CD4-positive, alpha-beta T cell treated with Interleukin-10 for 1 hour (primary cell): ENCODE data around the gene ATP6V0E1.
"Not testable (repeated sequence)": the region's sequence is repeated elsewhere in the genome, so short reads cannot be mapped to it uniquely, and the experiment has no call there.

Experiments
- DNase-seq: peaks from one replicate; pipeline ENCODE4 v3.0.0-alpha.2; 2020

Gene ATP6V0E1

DNA sequence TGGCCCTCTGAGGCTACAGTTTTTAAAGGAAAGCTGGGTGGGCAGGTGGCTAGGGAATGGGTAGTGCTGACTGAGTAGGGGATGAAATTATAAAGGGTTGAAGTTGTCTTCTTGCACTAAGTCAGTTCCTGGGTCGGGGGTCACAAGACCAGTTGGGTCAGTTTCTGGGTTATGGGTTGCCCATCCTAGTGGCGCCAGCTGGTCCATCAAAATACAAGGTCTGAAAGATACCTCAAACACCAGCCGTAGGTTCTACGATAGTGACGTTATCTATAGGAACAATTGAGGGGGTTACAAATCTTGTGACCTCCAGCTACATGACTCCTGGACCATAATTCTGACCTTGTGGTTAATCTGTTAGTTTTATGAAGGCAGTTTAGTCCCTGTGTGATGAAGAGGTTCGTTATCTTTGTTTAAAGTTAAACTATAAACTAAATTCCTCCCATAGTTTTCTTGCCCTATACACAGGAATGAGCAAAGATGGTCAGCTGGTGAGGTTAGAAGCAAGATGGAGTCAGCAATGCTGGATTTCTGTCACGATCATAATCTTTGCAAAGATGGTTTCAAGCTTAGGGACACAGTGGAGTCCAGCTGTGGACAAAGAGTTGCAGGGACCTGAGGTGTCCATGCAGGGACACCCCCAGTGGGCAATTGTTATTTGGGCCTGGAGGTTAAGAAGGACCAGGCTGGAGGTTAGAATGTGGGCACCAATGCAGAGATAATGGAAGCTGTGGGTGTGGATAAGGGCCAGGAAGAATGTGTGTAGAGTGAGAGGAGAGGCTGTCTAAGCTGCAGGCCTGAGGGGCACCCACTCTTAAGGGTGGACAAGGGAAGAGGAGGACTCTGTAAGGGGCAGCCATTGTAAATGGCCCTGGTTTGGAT is 58.6 kb downstream of the ATP6V0E1 start:
- no peak for DNase-seq

DNA sequence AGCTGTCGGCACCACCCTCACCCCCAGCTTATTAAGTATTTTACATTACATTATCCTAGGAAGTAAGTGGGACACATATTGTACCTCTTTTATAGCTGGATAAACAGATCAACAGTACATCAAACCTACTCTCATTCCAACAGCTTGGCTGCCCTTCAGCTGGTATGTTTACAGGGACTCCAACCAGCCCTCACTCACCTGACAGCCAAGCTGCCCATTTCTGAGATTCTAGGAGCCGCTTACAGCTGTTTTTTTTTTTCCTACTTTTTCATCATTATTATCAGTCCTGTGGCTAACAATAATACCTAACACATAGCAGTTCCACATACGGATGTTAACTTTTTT is 59.2 kb downstream of the ATP6V0E1 start:
- no peak for DNase-seq

GRCh38 chr5:173045474-173045873 is 61.9 kb downstream of the ATP6V0E1 start:
- DNase-seq, result no peak

GRCh38 chr5:173047096-173047837 is 63.7 kb downstream of the ATP6V0E1 start:
- not testable (repeated sequence) for DNase-seq

GRCh38 chr5:173047838-173048105 is 64.2 kb downstream of the ATP6V0E1 start:
- no peak for DNase-seq

GRCh38 chr5:173050791-173051190 is 67.2 kb downstream of the ATP6V0E1 start:
- no peak for DNase-seq

DNA sequence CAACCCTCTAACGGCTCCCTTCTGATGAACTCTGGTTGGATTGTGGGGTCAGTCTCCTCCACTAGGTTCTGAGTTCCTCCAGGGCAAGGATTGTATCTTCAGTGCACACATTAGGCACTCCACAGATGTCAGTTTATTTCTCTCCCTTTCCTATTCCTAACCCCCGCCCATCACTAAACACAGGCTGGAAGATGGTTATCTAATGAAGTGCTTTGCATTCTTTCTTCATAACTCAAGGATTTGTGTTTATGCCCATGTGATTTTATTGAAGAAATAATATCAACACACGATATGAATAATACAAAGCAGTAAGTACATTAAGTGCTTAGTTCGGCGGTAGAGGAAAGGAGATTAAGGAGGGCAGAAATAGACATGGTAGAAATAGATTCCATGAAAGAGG is 68.2 kb downstream of the ATP6V0E1 start:
- no peak for DNase-seq

DNA sequence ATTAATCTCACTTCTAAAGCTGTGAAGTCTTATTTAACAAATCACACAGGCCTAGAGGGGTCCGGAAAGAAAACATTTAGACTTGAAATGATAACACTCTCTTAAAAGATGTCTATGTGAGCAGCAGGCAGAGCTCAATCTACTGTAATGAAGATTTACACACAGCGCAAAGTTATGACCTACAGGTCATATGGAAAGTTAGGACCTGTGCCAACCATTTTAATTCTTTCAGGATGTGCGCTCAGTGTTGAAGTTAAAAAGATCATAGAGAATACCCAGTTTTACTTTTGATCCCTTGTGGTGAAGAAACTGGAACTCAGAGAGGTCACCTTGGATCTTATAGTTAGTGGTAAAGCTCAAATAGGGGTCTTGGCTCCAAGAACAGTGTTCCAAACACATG is 69.5 kb downstream of the ATP6V0E1 start:
- DNase-seq, result no peak

GRCh38 chr5:173055042-173055721 is 71.6 kb downstream of the ATP6V0E1 start:
- DNase-seq, result no peak

- no peak for DNase-seq
These were observed 72.1 kb downstream of the ATP6V0E1 start for GRCh38 chr5:173055722-173055982.

GRCh38 chr5:173055983-173056782 is 72.6 kb downstream of the ATP6V0E1 start, which contains the start of gene CREBRF:
TSS of gene CREBRF (plus strand) at chr5:173056352. CDS start at chr5:173080776, 24,424 bp downstream.
- peak; percentile 98 for DNase-seq

GRCh38 chr5:173056783-173057061 is 73.2 kb downstream of the ATP6V0E1 start:
- no peak for DNase-seq

DNA sequence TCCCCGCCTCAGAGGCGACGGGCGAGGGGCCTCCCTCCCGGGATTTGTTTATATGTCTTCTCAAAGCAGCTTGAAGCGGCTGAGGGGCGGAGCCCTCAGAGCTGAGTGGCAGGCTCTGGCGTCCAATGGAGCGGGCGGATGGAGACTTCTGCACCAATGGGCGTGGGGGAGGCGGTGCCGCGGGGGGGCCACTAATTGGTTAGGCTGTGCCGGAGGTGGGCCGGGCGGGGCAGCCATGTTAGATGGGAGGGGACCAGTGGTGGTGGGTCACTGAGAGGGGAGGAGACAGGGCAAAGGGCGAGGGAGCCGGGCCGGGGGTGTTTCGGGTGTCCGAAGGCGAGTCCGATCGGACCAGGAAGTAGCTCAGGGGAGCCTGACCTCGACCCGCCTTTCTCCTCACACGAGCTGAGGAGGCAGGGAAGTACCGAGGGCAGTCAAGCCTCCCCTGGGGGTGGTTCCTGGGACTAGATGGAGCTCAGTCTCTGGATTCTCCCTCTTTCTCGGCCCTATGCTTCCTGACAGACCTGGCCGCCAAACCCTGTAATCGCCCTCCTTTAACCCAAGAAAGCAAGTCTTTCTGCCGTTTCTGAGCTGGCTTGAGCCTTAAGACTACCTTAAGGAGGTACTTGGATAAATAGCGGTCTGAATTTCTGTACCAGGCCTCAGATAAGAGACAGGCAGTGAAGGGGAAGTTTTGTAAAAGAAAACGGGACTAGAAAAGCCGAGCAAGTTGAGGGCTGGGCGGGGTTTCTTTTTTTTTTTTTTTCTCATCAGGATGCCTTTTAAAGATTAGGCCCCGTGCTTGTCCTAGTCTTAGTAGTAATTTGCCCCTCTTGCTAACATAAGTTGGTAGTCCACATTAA is 73.7 kb downstream of the ATP6V0E1 start:
- peak; percentile 98 for DNase-seq

- DNase-seq, result no peak
These were observed 78.6 kb downstream of the ATP6V0E1 start for GRCh38 chr5:173062141-173062540.

GRCh38 chr5:173065155-173065554 is 81.6 kb downstream of the ATP6V0E1 start:
- peak; percentile 5 for DNase-seq

DNA sequence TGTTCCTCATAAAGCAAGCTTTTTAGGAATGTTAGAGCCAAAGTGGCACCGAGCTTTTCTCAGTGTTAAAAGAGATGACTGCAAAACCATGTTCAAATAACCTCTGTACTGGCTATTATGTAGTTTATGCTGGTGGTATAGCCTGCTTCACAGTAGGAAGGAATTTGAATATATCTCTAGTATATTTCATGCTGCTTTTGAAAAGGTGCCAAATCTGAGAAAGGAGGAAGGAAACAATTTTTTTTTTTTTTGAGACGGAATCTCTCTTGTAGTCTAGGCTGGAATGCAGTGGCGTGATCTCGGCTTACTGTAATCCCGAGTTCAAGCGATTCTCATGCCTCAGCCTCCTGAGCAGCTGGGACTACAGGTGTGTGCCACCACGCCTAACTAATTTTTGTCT is 86.1 kb downstream of the ATP6V0E1 start:
- DNase-seq, result no peak

- DNase-seq, result no peak
These were observed 91.7 kb downstream of the ATP6V0E1 start for GRCh38 chr5:173075137-173075843.

DNA sequence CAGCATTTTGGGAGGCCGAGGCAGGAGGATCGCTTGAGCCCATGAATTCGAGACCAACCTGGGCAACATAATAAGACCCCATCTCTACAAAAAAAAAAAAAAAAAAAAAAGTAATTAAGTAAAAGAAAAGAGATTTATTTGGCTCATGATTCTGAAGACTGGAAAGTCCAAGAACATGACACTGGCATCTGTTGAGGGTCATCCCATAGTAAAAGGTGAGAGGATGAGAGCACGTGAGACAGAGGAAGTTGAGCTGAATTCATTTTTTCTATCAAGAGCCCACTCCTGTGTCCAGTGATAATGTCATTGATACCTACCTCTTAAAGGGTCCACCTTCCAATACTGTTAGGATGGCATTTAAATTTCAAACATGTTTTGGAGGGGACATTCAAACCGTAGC is 92.4 kb downstream of the ATP6V0E1 start:
- DNase-seq, result no peak

- DNase-seq, result not testable (repeated sequence)
These were observed 92.9 kb downstream of the ATP6V0E1 start for GRCh38 chr5:173076471-173076870.

DNA sequence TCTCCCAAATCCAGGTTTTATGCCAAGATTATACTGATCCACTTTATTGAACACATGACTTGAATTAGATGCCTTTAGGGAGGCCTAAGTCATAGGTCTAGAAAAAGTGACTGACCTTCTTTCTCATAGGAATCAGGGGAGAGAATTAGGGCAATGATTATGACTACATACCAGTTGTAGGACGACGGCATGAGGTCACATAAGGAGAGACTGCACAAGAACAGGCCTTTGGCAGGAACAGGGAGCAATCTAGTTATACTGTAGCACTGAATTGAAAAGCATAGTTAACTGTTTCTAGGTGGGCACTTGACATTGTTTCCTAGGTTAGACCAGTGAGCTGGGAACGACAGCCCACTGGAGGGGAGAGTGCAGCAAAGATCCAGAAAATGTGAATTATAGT is 95.3 kb downstream of the ATP6V0E1 start:
- no peak for DNase-seq
